OCI-M1 (cell line): Measurements from ENCODE around the gene TMEM143.
A peak's percentile ranks its signal among the peaks of the same experiment; 100 is the strongest.
"Not testable (repeated sequence)": the region's sequence is repeated elsewhere in the genome, so short reads cannot be mapped to it uniquely, and the experiment has no call there.

Source experiments
- DNase-seq: peaks from one replicate; lab custom pipeline; 2025; lab: John Stamatoyannopoulos, UW

TMEM143 gene

GRCh38 chr19:48330012-48330681 is 33.6 kb downstream of the TMEM143 start:
- no peak for DNase-seq

- no peak for DNase-seq
Measured at GRCh38 chr19:48329167-48329891, 34.4 kb downstream of the TMEM143 start.

GRCh38 chr19:48325265-48325910 is 38.4 kb downstream of the TMEM143 start, which contains the start of gene EMP3:
EMP3 (plus strand) TSS chr19:48325552; CDS start chr19:48326845, 1,293 bp downstream.
- DNase-seq: peak; percentile 93

GRCh38 chr19:48321622-48322591 is 41.8 kb downstream of the TMEM143 start:
- DNase-seq: peak; percentile 99

- DNase-seq: peak; percentile 99
Measured at GRCh38 chr19:48321372-48321621, 42.4 kb downstream of the TMEM143 start.

- peak; percentile 89 for DNase-seq
Measured at GRCh38 chr19:48319647-48320541, 43.8 kb downstream of the TMEM143 start.

- no peak for DNase-seq
Measured at GRCh38 chr19:48318286-48318987, 45.3 kb downstream of the TMEM143 start.

GRCh38 chr19:48317708-48317960 is 46.1 kb downstream of the TMEM143 start:
- DNase-seq: not testable (repeated sequence)

- DNase-seq: no peak
Measured at GRCh38 chr19:48315712-48316111, 48.0 kb downstream of the TMEM143 start.

GRCh38 chr19:48311384-48311783 is 52.4 kb downstream of the TMEM143 start:
- no peak for DNase-seq

- DNase-seq: no peak
Measured at GRCh38 chr19:48310227-48310626, 53.5 kb downstream of the TMEM143 start.

- not testable (repeated sequence) for DNase-seq
Measured at GRCh38 chr19:48309731-48310130, 54.0 kb downstream of the TMEM143 start.

GRCh38 chr19:48308631-48309586 is 54.8 kb downstream of the TMEM143 start:
- peak; percentile 55 for DNase-seq

- DNase-seq: no peak
Measured at GRCh38 chr19:48303866-48304265, 59.9 kb downstream of the TMEM143 start.

GRCh38 chr19:48303367-48303766 is 60.4 kb downstream of the TMEM143 start:
- DNase-seq: no peak

GRCh38 chr19:48302600-48302959 is 61.2 kb downstream of the TMEM143 start:
- DNase-seq: no peak

- DNase-seq: no peak
Measured at GRCh38 chr19:48301886-48302599, 61.7 kb downstream of the TMEM143 start.

- DNase-seq: no peak
Measured at GRCh38 chr19:48297975-48298374, 65.8 kb downstream of the TMEM143 start.
